Smooth muscle cell (in vitro differentiated cells): ENCODE data around the gene GMNC. TPM values are rescaled to one million over a fixed set of nuclear protein-coding genes. Genes with fewer than 3 reads are reported as not detected.

ENCODE experiments used
- DNase-seq: peaks from one replicate; lab custom pipeline; 2025; ENCODE audit not compliant: unreplicated experiment; lab: John Stamatoyannopoulos, UW
- H2AFZ ChIP-seq: fragments of 200-600 bp; sonication (generic); 2 replicates; pipeline ENCODE4 v1.6.0; 2016; ENCODE audit warnings: antibody characterized with exemption, low read depth, mild to moderate bottlenecking
- H3F3A ChIP-seq: fragments of 200-600 bp; sonication (generic); 2 replicates; pipeline ENCODE4 v1.6.0; 2017; ENCODE audit warnings: antibody characterized with exemption, low read depth
- H3K27ac ChIP-seq: fragments of 200-600 bp; sonication (generic); 2 replicates; pipeline ENCODE4 v1.5.1; 2016; ENCODE audit warnings: low read depth, mild to moderate bottlenecking
- H3K27me3 ChIP-seq: fragments of 200-600 bp; sonication (generic); 2 replicates; pipeline ENCODE4 v1.6.1; 2016; ENCODE audit warnings: low read depth, mild to moderate bottlenecking
- H3K36me3 ChIP-seq: fragments of 200-600 bp; sonication (generic); 2 replicates; pipeline ENCODE4 v1.5.1; 2016; ENCODE audit warnings: low read depth
- H3K4me1 ChIP-seq: fragments of 200-600 bp; sonication (generic); 2 replicates; pipeline ENCODE4 v1.5.1; 2016; ENCODE audit warnings: low read depth
- H3K4me2 ChIP-seq: fragments of 200-600 bp; sonication (generic); 2 replicates; pipeline ENCODE4 v1.6.0; 2016; ENCODE audit warnings: mild to moderate bottlenecking
- H3K4me3 ChIP-seq: fragments of 200-600 bp; sonication (generic); 2 replicates; pipeline ENCODE4 v1.5.1; 2016; ENCODE audit warnings: mild to moderate bottlenecking
- H3K79me2 ChIP-seq: fragments of 200-600 bp; sonication (generic); 2 replicates; pipeline ENCODE4 v1.6.0; 2016; ENCODE audit warnings: low read depth, mild to moderate bottlenecking
- H3K9ac ChIP-seq: fragments of 200-600 bp; sonication (generic); 2 replicates; pipeline ENCODE4 v1.6.0; 2016; ENCODE audit warnings: low read depth
- H3K9me3 ChIP-seq: fragments of 200-600 bp; sonication (generic); replicated peaks from 2 replicates; pipeline ENCODE4 v1.5.1; 2016; ENCODE audit warnings: low read depth
- H4K20me1 ChIP-seq: fragments of 200-600 bp; sonication (generic); 2 replicates; pipeline ENCODE4 v1.6.0; 2016; ENCODE audit warnings: low read depth
- WGBS: methylation state at CpG from one replicate; pipeline ENCODE4 v1.1.7; 2016; ENCODE audit warnings: low lambda C conversion rate; 5-methylcytosine and 5-hydroxymethylcytosine counted together
- polyA plus RNA-seq: library from polyadenylated mRNA; unstranded; fragments of >200 nt; fragmentation: Nextera tagmentation; extraction: Ambion mirVana; gene quantifications from 2 replicates; pipeline ENCODE4 v1.2.1, GENCODE V29; 2016
- total RNA-seq: library from RNA; depleted of rRNA; stranded (reverse); fragments of >200 nt; gene quantifications from 2 replicates; pipeline ENCODE4 v1.2.3, GENCODE V29; 2014
- TF ChIP-seq, protein P1 (sequence below): fragments of 200-600 bp; sonication (generic); IDR thresholded peaks from 2 replicates; pipeline ENCODE4 v1.5.1; 2017; ENCODE audit warnings: borderline replicate concordance, mild to moderate bottlenecking, antibody characterized with exemption; ENCODE audit not compliant: insufficient read depth, poor library complexity, severe bottlenecking

The GMNC gene
- total and polyA plus RNA-seq, 2 experiments from 2014 or later = not detected

DNA sequence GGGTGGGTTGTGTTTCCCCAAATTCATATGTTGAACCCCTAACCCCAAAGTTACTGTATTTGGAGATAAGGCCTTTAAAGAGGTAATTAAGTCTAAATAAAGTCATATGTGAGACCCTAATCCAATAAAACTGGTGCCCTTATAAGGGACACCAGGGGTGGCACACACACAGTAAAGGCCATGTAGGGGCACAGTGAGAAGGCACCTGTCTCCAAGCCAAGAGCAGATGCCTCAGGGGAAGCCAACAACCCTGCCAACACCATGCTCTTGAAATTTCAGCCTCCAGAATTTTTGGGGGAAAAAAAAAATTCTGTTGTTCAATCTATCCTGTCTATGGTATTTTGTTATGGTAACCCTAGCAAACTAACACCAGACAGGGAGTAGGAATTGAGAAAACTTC lies 1.5 kb upstream of the GMNC start:
- Histone ChIP-seq H3K9ac (no peak overlapping the region), H3K9me3 (no peaks in the 10 kb centered on the region), H3K4me1 (no peaks in the 10 kb centered on the region), H3K4me2 (no peak overlapping the region), H3K79me2 (no peaks in the 10 kb centered on the region), H4K20me1 (no peaks in the 10 kb centered on the region), H2AFZ (no peak overlapping the region), H3K4me3 (no peak overlapping the region), H3K27me3 (peaks cover 72% of the 10 kb centered on the region), H3F3A (no peaks in the 10 kb centered on the region), H3K36me3 (no peaks in the 10 kb centered on the region), H3K27ac (no peak overlapping the region)
- no peak for DNase-seq
- TF ChIP-seq, protein P1, sequence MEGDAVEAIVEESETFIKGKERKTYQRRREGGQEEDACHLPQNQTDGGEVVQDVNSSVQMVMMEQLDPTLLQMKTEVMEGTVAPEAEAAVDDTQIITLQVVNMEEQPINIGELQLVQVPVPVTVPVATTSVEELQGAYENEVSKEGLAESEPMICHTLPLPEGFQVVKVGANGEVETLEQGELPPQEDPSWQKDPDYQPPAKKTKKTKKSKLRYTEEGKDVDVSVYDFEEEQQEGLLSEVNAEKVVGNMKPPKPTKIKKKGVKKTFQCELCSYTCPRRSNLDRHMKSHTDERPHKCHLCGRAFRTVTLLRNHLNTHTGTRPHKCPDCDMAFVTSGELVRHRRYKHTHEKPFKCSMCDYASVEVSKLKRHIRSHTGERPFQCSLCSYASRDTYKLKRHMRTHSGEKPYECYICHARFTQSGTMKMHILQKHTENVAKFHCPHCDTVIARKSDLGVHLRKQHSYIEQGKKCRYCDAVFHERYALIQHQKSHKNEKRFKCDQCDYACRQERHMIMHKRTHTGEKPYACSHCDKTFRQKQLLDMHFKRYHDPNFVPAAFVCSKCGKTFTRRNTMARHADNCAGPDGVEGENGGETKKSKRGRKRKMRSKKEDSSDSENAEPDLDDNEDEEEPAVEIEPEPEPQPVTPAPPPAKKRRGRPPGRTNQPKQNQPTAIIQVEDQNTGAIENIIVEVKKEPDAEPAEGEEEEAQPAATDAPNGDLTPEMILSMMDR = no peak

DNA sequence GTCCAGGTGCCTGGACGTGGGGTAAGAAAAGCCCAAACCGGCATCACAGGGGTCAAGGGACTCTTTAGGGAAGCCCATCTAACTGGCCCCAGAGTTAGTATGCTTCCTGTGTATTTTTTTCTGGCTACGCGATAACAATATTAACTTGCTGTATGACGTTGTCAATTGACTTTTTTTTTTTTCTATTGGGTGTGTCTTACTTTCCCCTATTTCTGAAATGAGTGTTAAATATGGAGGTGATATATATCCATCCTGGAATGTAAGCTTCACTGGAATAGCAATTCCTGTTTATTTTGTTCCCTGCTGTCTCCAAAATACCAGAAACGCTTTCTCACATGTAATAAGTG lies 598 bp upstream of the GMNC start:
- 16% methylated on average over 6 of the region's 6 CpGs for WGBS
- H3K9ac ChIP-seq = peak overlapping the region; percentile 25
- H3K4me3 ChIP-seq = peak overlapping the region; percentile 70
- H3K36me3 ChIP-seq = no peaks in the 10 kb centered on the region
- DNase-seq = no peak
- no peak overlapping the region for H3K27ac ChIP-seq
- H2AFZ ChIP-seq = peak overlapping the region; percentile 93
- no peaks in the 10 kb centered on the region for H3K4me1 ChIP-seq
- H3F3A ChIP-seq = no peaks in the 10 kb centered on the region
- no peaks in the 10 kb centered on the region for H4K20me1 ChIP-seq
- TF ChIP-seq, protein P1 = no peak
- H3K9me3 ChIP-seq = no peaks in the 10 kb centered on the region
- peak overlapping the region; percentile 89 for H3K4me2 ChIP-seq
- peaks cover 67% of the 10 kb centered on the region for H3K27me3 ChIP-seq
- no peaks in the 10 kb centered on the region for H3K79me2 ChIP-seq

DNA sequence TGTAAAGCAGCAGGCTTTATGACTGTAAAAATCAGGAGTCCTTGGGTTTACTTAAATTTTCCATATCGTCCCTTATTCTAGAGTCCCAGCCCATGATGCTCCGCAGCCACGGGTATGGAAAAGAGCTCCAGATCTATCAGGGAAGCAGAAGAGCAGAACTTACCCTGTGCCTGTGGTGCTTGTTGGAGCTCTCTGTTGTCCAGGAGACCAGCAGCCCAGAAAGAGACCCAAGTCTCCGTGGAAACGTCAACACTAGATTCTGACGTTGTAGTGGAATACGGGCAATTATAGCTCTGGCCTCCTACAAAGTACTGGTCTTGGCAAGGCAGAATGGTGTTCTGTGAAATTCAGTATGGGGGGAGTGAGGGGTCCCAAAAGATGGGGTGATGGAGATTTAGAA lies 2.0 kb downstream of the GMNC start:
- 72% methylated on average over 7 of the region's 7 CpGs for WGBS
- H3K36me3 ChIP-seq = no peaks in the 10 kb centered on the region
- H3K4me2 ChIP-seq = no peak overlapping the region
- no peaks in the 10 kb centered on the region for H3F3A ChIP-seq
- H3K9ac ChIP-seq = no peak overlapping the region
- TF ChIP-seq, protein P1 = no peak
- no peaks in the 10 kb centered on the region for H3K4me1 ChIP-seq
- no peak overlapping the region for H3K27ac ChIP-seq
- no peaks in the 10 kb centered on the region for H4K20me1 ChIP-seq
- no peak overlapping the region for H3K4me3 ChIP-seq
- peaks cover 57% of the 10 kb centered on the region for H3K27me3 ChIP-seq
- no peak overlapping the region for H2AFZ ChIP-seq
- DNase-seq = no peak
- no peaks in the 10 kb centered on the region for H3K9me3 ChIP-seq
- H3K79me2 ChIP-seq = no peaks in the 10 kb centered on the region

DNA sequence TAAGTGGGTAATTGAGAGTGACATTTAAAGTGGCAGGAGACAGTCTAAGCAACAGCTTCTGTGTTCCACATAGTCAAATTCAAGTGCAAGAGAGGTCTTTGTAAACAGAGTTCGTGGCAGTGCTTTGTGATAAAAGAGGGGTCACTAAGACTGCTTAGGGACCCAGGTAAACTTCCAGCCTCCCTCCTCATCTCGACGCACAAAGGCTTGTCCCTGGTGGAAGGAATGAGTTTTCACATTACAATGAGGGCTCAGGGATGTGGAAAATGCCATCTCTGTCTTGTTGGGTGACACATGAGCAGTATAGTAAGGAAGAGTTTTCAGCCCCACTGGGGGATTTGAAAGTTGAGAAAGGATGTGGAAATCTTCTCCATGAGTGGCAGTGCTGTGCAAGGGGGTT lies 7.3 kb downstream of the GMNC start:
- no peaks in the 10 kb centered on the region for H4K20me1 ChIP-seq
- H3K9me3 ChIP-seq = no peaks in the 10 kb centered on the region
- TF ChIP-seq, protein P1 = no peak
- H3K27me3 ChIP-seq = peaks cover 11% of the 10 kb centered on the region
- H2AFZ ChIP-seq = no peak overlapping the region
- WGBS = 36% methylated on average over 3 of the region's 3 CpGs
- H3K9ac ChIP-seq = no peak overlapping the region
- H3K79me2 ChIP-seq = no peaks in the 10 kb centered on the region
- H3K4me2 ChIP-seq = no peak overlapping the region
- no peaks in the 10 kb centered on the region for H3K36me3 ChIP-seq
- no peaks in the 10 kb centered on the region for H3F3A ChIP-seq
- H3K27ac ChIP-seq = no peak overlapping the region
- H3K4me1 ChIP-seq = no peaks in the 10 kb centered on the region
- no peak overlapping the region for H3K4me3 ChIP-seq
- DNase-seq = no peak
